Esophagus squamous epithelium (tissue), 4 donors: ENCODE measurements around the gene CLDN6.
A peak's percentile ranks its signal among the peaks of the same experiment; 100 is the strongest.

Experiments
- POLR2A ChIP-seq, 4 donors: fragments of 450-650 bp; IDR thresholded peaks; one replicate each; pipeline ENCODE4 v1.6.1; 2017; ENCODE audit warnings: antibody characterized with exemption in 4 of 4, mild to moderate bottlenecking in 4 of 4, moderate library complexity in 3 of 4
- TF ChIP-seq, protein P1 (sequence below), 6 experiments: fragments of 450-650 bp in 4 of 6; fragments of 200-600 bp in 2 of 6; sonication (generic) in 2 of 6; IDR thresholded peaks; one replicate each; pipeline ENCODE4 v1.5.1; 2016 to 2019; ENCODE audit warnings: antibody characterized with exemption in 6 of 6, mild to moderate bottlenecking in 4 of 6, moderate library complexity in 4 of 6

DNA sequence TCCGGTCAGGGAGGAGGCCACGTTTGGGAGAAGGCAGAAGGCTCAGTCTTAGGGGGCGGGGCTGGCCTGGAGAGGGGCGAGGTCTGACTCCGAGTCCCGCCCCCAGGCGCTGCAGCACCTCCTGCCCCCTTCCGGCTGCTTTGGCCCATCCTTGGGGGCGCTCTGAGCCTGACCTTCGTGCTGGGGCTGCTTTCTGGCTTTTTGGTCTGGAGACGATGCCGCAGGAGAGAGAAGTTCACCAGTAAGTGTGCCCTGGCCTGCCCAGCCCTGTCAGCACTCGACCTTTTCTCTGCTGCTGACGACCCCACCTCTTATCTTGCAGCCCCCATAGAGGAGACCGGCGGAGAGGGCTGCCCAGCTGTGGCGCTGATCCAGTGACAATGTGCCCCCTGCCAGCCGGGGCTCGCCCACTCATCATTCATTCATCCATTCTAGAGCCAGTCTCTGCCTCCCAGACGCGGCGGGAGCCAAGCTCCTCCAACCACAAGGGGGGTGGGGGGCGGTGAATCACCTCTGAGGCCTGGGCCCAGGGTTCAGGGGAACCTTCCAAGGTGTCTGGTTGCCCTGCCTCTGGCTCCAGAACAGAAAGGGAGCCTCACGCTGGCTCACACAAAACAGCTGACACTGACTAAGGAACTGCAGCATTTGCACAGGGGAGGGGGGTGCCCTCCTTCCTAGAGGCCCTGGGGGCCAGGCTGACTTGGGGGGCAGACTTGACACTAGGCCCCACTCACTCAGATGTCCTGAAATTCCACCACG lies 3.6 kb upstream of the CLDN6 start:
- TF ChIP-seq, protein P1, sequence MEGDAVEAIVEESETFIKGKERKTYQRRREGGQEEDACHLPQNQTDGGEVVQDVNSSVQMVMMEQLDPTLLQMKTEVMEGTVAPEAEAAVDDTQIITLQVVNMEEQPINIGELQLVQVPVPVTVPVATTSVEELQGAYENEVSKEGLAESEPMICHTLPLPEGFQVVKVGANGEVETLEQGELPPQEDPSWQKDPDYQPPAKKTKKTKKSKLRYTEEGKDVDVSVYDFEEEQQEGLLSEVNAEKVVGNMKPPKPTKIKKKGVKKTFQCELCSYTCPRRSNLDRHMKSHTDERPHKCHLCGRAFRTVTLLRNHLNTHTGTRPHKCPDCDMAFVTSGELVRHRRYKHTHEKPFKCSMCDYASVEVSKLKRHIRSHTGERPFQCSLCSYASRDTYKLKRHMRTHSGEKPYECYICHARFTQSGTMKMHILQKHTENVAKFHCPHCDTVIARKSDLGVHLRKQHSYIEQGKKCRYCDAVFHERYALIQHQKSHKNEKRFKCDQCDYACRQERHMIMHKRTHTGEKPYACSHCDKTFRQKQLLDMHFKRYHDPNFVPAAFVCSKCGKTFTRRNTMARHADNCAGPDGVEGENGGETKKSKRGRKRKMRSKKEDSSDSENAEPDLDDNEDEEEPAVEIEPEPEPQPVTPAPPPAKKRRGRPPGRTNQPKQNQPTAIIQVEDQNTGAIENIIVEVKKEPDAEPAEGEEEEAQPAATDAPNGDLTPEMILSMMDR (IDR thresholded peaks at IDR 0.05): peak in 3 of 6 experiments; percentile 18 to 23 (median 19)
- TF ChIP-seq POLR2A (IDR thresholded peaks at IDR 0.05): peak in 1 of 4 donors; percentile 12
